Measurements from ENCODE around the gene ANKLE2.

DNA sequence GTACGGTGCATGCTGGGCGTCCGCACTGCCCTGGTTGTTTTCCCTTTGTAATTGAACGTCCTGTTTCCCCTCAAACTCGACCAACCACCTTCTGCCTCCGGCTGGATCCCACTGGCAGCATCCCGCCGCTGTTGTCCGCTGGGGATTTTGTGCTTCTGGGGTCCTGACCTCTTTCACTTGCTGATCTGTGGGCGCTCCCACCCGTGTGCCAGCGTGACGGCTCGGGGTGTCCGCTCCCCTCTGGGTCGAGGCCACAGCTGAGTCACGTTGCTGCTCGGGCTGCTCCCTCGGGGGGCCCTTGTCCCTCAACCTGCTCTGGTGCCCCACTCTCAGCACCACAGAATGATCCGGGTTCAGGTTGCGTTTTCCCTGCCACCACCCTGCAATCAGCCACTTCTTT lies 43.0 kb downstream of the ANKLE2 start:
- no peak for TF ChIP-seq POLR2A (IDR thresholded peaks at IDR 0.05)
- TF ChIP-seq, protein P1, sequence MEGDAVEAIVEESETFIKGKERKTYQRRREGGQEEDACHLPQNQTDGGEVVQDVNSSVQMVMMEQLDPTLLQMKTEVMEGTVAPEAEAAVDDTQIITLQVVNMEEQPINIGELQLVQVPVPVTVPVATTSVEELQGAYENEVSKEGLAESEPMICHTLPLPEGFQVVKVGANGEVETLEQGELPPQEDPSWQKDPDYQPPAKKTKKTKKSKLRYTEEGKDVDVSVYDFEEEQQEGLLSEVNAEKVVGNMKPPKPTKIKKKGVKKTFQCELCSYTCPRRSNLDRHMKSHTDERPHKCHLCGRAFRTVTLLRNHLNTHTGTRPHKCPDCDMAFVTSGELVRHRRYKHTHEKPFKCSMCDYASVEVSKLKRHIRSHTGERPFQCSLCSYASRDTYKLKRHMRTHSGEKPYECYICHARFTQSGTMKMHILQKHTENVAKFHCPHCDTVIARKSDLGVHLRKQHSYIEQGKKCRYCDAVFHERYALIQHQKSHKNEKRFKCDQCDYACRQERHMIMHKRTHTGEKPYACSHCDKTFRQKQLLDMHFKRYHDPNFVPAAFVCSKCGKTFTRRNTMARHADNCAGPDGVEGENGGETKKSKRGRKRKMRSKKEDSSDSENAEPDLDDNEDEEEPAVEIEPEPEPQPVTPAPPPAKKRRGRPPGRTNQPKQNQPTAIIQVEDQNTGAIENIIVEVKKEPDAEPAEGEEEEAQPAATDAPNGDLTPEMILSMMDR (IDR thresholded peaks at IDR 0.05), result no peak

Data from lower leg skin (tissue), 3 donors.